A549 (cell line): ENCODE results near the gene P2RX5. TPM values are rescaled to one million over a fixed set of nuclear protein-coding genes. Genes with fewer than 3 reads are reported as not detected.
"Not testable (repeated sequence)": the region's sequence is repeated elsewhere in the genome, so short reads cannot be mapped to it uniquely, and the experiment has no call there.

ENCODE experiments used
- ATAC-seq, 2 experiments: fragments of 200-7000 bp in 1 of 2; fragments of >200 bp in 1 of 2; cut with Nextera tagmentation in 1 of 2; cut with Tn5 transposase in 1 of 2; 3 replicates each; pipeline versions ENCODE4 v1.8.0 to v1.9.1; 2018 to 2020; ENCODE audit warnings: mild to moderate bottlenecking in 1 of 2, moderate library complexity in 1 of 2
- CTCF ChIA-PET: fragments of 300-600 bp; sonication (Branson Sonifier 250); formaldehyde crosslinking; extraction: SDS; loops from one replicate; lab custom pipeline; 2021; ENCODE audit warnings: antibody characterized with exemption, inconsistent platforms; lab: Yijun Ruan, JAX
- POLR2A ChIA-PET: fragments of 350-600 bp; formaldehyde crosslinking; extraction: SDS; loops from one replicate; lab custom pipeline; 2021; ENCODE audit warnings: antibody characterized with exemption, inconsistent platforms; lab: Yijun Ruan, JAX
- DNase-seq, 2 experiments: peaks; one replicate each; pipeline versions ENCODE4 v3.0.0 to v3.0.0-alpha.2; 2011 to 2016; ENCODE audit warnings: low read depth in 1 of 2, low spot score in 1 of 2
- FAIRE-seq: peaks from 2 replicates; lab custom pipeline; 2011; peaks lifted over from hg19 to GRCh38; lab: Jason Lieb, UNC
- H3K27ac ChIP-seq, 2 experiments: fragments of >200 bp; sonication (Bioruptor Twin); formaldehyde crosslinking; 3 replicates each; pipeline ENCODE4 v1.5.1; 2016 to 2017
- H3K4me1 ChIP-seq: fragments of >200 bp; sonication (Bioruptor Twin); formaldehyde crosslinking; 3 replicates; pipeline ENCODE4 v1.6.1; 2016
- H3K4me2 ChIP-seq: fragments of >200 bp; sonication (Bioruptor Twin); formaldehyde crosslinking; 3 replicates; pipeline ENCODE4 v1.6.1; 2016
- H3K4me3 ChIP-seq: fragments of >200 bp; sonication (Bioruptor Twin); formaldehyde crosslinking; 3 replicates; pipeline ENCODE4 v1.5.1; 2016
- H3K9me3 ChIP-seq: fragments of >200 bp; sonication (Bioruptor Twin); formaldehyde crosslinking; 3 replicates; pipeline ENCODE4 v1.6.1; 2016
- CHD4 ChIP-seq: fragments of 200-600 bp; sonication (generic); IDR thresholded peaks from 2 replicates; pipeline ENCODE4 v1.6.1; 2016; ENCODE audit warnings: antibody characterized with exemption, mild to moderate bottlenecking, borderline replicate concordance
- EP300 ChIP-seq, 2 experiments: fragments of >200 bp; sonication (Bioruptor Twin); formaldehyde crosslinking; IDR thresholded peaks; 2 replicates in 1 of 2; 3 replicates in 1 of 2; pipeline ENCODE4 v1.6.1; 2016 to 2017
- FOXS1 ChIP-seq: fragments of 250-450 bp; sonication (Bioruptor Pico); IDR thresholded peaks from 2 replicates; pipeline ENCODE4 v1.5.0; 2020; ENCODE audit warnings: mild to moderate bottlenecking, moderate library complexity
- HDAC2 ChIP-seq: fragments of 200-600 bp; sonication (generic); IDR thresholded peaks from 2 replicates; pipeline ENCODE4 v1.6.1; 2016
- HOXB13 ChIP-seq: fragments of 250-450 bp; sonication (Bioruptor Pico); IDR thresholded peaks from 2 replicates; pipeline ENCODE4 v1.5.0; 2020; ENCODE audit warnings: low read depth, mild to moderate bottlenecking, moderate library complexity
- KDM1A ChIP-seq: fragments of 200-600 bp; sonication (generic); IDR thresholded peaks from 2 replicates; pipeline ENCODE4 v1.6.1; 2016; ENCODE audit warnings: low read depth, mild to moderate bottlenecking
- MAFK ChIP-seq: fragments of 450-650 bp; IDR thresholded peaks from 2 replicates; pipeline ENCODE4 v1.6.1; 2014; ENCODE audit not compliant: partially characterized antibody
- MAX ChIP-seq: IDR thresholded peaks from 2 replicates; pipeline ENCODE4 v1.6.1; 2012
- POLR2A ChIP-seq: IDR thresholded peaks from 2 replicates; pipeline ENCODE4 v1.6.1; 2012; ENCODE audit warnings: mild to moderate bottlenecking, low read length
- RARB ChIP-seq: fragments of 250-450 bp; sonication (Bioruptor Pico); IDR thresholded peaks from 2 replicates; pipeline ENCODE4 v1.8.0; 2021; ENCODE audit warnings: mild to moderate bottlenecking, moderate library complexity
- RCOR1 ChIP-seq: fragments of 150-350 bp; IDR thresholded peaks from 2 replicates; pipeline ENCODE4 v1.6.1; 2014; ENCODE audit warnings: antibody characterized with exemption, low read length, low read depth
- RFX5 ChIP-seq: fragments of 450-650 bp; IDR thresholded peaks from 2 replicates; pipeline ENCODE4 v1.7.1; 2014; ENCODE audit warnings: antibody characterized with exemption, mild to moderate bottlenecking, moderate library complexity
- ZSCAN20 ChIP-seq: fragments of 250-450 bp; sonication (Bioruptor Pico); IDR thresholded peaks from 2 replicates; pipeline ENCODE4 v1.8.0; 2022; ENCODE audit warnings: mild to moderate bottlenecking, moderate library complexity
- WGBS: methylation state at CpG from one replicate; pipeline ENCODE4 v1.1.6; 2017; ENCODE audit errors: missing lambda C conversion rate; 5-methylcytosine and 5-hydroxymethylcytosine counted together
- polyA plus RNA-seq, 4 experiments: library from polyadenylated mRNA; depleted of rRNA in 3 of 4; stranded (reverse); fragments of >200 nt; fragmentation: RNase III in 1 of 4; extraction: RNeasy Plus Mini Kit Qiagen cat#74134 plus additional on column Dnase treatment in 1 of 4; gene quantifications; 2 replicates in 3 of 4; 3 replicates in 1 of 4; pipeline ENCODE4 v1.2.3, GENCODE V29; 2011 to 2017
- TF ChIP-seq, protein P1 (sequence below): fragments of 450-650 bp; IDR thresholded peaks from 2 replicates; pipeline ENCODE4 v1.6.1; 2014; ENCODE audit warnings: antibody characterized with exemption
- TF ChIP-seq, protein P2 (sequence below): IDR thresholded peaks from 2 replicates; pipeline ENCODE4 v1.6.1; 2012; ENCODE audit warnings: low read depth, borderline replicate concordance

P2RX5 gene
- polyA plus RNA-seq, 2 of the 4 experiments (the other 2 are of a cell fraction) = 7.8 to 10.6 TPM

DNA sequence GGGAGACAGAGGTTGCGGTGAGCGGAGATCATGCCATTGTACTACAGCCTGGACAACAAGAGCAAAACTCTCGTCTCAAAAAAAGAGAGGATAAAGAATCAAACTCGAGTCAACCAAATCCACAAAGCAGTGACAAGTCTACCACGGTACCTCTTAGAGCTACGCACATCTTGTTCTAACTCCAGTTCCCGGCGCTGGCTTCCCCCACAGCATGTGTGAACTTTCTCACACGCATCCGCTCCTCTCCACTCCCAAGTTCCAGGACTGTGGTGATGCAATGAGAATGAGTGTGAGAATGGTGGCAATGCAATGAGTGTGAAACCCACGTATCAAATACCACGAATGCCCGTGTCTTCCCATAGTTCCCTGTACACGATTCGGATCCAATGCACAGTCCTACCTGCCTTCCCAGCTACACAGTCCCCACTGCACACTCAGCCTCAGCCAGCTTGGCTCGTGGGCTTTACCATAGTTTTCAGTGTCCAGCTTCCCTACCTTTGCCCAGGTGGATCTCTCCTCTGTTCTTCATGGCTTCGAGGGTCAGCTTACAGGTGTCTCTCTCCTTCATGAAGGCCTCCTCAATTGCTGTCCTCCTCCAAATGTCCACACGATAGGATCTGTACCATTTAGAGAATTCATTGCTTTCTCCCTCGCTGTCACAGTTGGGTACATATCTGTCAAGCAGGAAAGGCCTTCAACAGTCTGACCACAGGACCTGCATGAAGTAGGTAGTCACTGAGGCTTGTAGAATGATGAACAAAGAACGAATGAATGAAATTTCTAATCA, 9.2 kb upstream of the P2RX5 start:
- FAIRE-seq = peak; percentile 28
- no peak for DNase-seq
- H3K4me3 ChIP-seq = no peak overlapping the region
- no peak for TF ChIP-seq KDM1A
- ChIA-PET POLR2A (no interaction called here), CTCF (interaction anchor here (0.7 to 2.6 kb wide), 4 partner anchors 10 to 27 kb away, joined by 3 to 6 read pairs (median 5); partner anchors contain the start of gene P2RX5)
- ATAC-seq = peak; percentile 21 to 58; a peak in 4 of 6 replicates
- no peak overlapping the region for H3K27ac ChIP-seq
- WGBS = 76% methylated on average over 20 of the region's 20 CpGs
- no peaks in the 10 kb centered on the region for H3K4me1 ChIP-seq
- no peak overlapping the region for H3K4me2 ChIP-seq
- H3K9me3 ChIP-seq = no peaks in the 10 kb centered on the region

- TF ChIP-seq MAFK = peak; percentile 78
- CTCF ChIA-PET = interaction anchor here (1.3 to 4.2 kb wide), 5 partner anchors 11 to 25 kb away, joined by 4 to 15 read pairs (median 5); no protein-coding TSS in a partner anchor
- H3K27ac ChIP-seq, FAIRE-seq, POLR2A ChIA-PET, H3K4me2 ChIP-seq, ATAC-seq, H3K4me3 ChIP-seq, H3K4me1 ChIP-seq: not testable (repeated sequence)
- 69% methylated on average over 7 of the region's 7 CpGs for WGBS
- H3K9me3 ChIP-seq = peaks cover 12% of the 10 kb centered on the region
- DNase-seq = peak in 1 of 2 experiments; percentile 21
Observed at GRCh38 chr17:3702041-3702539, 6.1 kb upstream of the P2RX5 start.

DNA sequence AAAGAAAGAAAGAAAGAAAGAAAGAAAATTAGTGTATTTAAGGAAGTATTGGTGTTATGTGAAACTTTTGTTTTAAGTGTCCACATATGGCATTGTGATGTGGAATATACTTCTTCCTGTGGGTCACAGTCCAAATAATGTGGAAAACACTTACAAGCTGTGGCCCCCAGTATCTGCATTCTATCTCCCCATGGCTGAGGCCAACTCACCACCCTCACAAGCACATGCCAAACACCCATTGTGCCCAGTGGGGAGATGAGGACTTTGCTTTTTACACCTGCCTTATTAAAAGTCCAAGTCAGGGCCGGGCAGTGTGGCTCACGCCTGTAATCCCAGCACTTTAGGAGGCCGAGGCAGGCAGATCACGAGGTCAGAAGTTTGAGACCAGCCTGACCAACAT, 4.0 kb upstream of the P2RX5 start:
- DNase-seq (no peak), ATAC-seq (no peak), FAIRE-seq (no peak)
- no peak overlapping the region for H3K4me2 ChIP-seq
- POLR2A ChIA-PET = interaction anchor here (1.1 kb wide), 1 partner anchor 10 kb away, joined by 3 read pairs; no protein-coding TSS in a partner anchor
- CTCF ChIA-PET = interaction anchor here (0.6 to 4.2 kb wide), 7 partner anchors 17 to 936 kb away, joined by 3 to 15 read pairs (median 3); no protein-coding TSS in a partner anchor
- 93% methylated on average over 4 of the region's 4 CpGs for WGBS
- H3K4me3 ChIP-seq = no peak overlapping the region
- H3K9me3 ChIP-seq = peaks cover 12% of the 10 kb centered on the region
- peaks cover 3% of the 10 kb centered on the region; the same call in 2 of the 3 replicates for H3K4me1 ChIP-seq
- H3K27ac ChIP-seq = no peak overlapping the region
- no peak for TF ChIP-seq HDAC2
- no peak for TF ChIP-seq MAX
- TF ChIP-seq ZSCAN20 (CRISPR knock-in tag) = no peak
- TF ChIP-seq, protein P1, sequence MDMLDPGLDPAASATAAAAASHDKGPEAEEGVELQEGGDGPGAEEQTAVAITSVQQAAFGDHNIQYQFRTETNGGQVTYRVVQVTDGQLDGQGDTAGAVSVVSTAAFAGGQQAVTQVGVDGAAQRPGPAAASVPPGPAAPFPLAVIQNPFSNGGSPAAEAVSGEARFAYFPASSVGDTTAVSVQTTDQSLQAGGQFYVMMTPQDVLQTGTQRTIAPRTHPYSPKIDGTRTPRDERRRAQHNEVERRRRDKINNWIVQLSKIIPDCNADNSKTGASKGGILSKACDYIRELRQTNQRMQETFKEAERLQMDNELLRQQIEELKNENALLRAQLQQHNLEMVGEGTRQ = no peak

DNA sequence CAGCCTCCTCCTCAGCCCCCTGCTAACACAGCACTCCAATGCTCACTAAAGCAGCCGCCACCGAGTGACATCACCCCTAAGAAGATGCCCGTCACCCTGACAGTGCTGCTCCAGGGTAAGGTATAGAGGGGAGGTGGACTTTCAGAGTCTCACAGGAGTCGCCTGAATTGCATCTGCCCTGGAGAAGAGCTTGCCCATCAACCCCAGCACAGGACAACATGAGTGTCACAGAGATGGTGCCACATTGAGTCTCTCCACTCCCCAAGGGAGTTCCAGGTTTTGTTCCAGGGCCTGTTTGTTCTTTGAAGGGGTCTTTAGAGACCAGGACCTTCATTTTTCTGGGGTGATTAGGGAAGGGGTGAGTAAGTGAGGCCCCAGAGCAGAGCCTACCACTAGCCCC, 2.2 kb upstream of the P2RX5 start:
- WGBS = 78% methylated on average over 4 of the region's 4 CpGs
- H3K27ac ChIP-seq = no peak overlapping the region
- TF ChIP-seq RCOR1 (no peak), RFX5 (no peak), POLR2A (no peak), HOXB13 (CRISPR knock-in tag) (no peak), RARB (CRISPR knock-in tag) (no peak), EP300 (IDR thresholded peaks at IDR 0.05) (no peak), HDAC2 (no peak), FOXS1 (CRISPR knock-in tag) (no peak), CHD4 (no peak)
- TF ChIP-seq, protein P2, sequence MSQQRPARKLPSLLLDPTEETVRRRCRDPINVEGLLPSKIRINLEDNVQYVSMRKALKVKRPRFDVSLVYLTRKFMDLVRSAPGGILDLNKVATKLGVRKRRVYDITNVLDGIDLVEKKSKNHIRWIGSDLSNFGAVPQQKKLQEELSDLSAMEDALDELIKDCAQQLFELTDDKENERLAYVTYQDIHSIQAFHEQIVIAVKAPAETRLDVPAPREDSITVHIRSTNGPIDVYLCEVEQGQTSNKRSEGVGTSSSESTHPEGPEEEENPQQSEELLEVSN = no peak
- TF ChIP-seq, all 56 proteins: peak for 0
- CTCF ChIA-PET = interaction anchor here (0.7 to 1.6 kb wide), 3 partner anchors 10 to 580 kb away, joined by 3 to 4 read pairs (median 3); no protein-coding TSS in a partner anchor
- ATAC-seq (no peak), FAIRE-seq (no peak), DNase-seq (no peak)
- Histone ChIP-seq H3K4me3 (no peak overlapping the region), H3K9me3 (peaks cover 12% of the 10 kb centered on the region), H3K4me2 (no peak overlapping the region), H3K4me1 (peaks cover 8% of the 10 kb centered on the region; the same call in 2 of the 3 replicates)
- POLR2A ChIA-PET = no interaction called here
